DMS 273 treated with DMSO at 0.1 percent for 48 hours (cell line): ENCODE measurements around the gene ALDH1A2.

Source experiments
- DNase-seq: peaks from one replicate; lab custom pipeline; 2025; lab: John Stamatoyannopoulos, UW

ALDH1A2 gene

GRCh38 chr15:57994221-57995049 is 71.1 kb downstream of the ALDH1A2 start:
- no peak for DNase-seq

GRCh38 chr15:57993409-57994145 is 71.9 kb downstream of the ALDH1A2 start:
- no peak for DNase-seq

GRCh38 chr15:57992761-57993355 is 72.7 kb downstream of the ALDH1A2 start:
- no peak for DNase-seq

- no peak for DNase-seq
These were observed 92.0 kb downstream of the ALDH1A2 start for GRCh38 chr15:57973534-57973933.

GRCh38 chr15:57972864-57973263 is 92.6 kb downstream of the ALDH1A2 start:
- no peak for DNase-seq

- DNase-seq = no peak
These were observed 95.5 kb downstream of the ALDH1A2 start for GRCh38 chr15:57969996-57970395.

- DNase-seq = no peak
These were observed 96.2 kb downstream of the ALDH1A2 start for GRCh38 chr15:57969355-57969754.

- DNase-seq = no peak
These were observed 102.6 kb downstream of the ALDH1A2 start for GRCh38 chr15:57962887-57963286.

GRCh38 chr15:57961919-57962318 is 103.6 kb downstream of the ALDH1A2 start:
- no peak for DNase-seq

GRCh38 chr15:57957113-57957512 is 108.4 kb downstream of the ALDH1A2 start:
- no peak for DNase-seq

GRCh38 chr15:57953874-57954273 is 111.6 kb downstream of the ALDH1A2 start:
- DNase-seq = no peak

- no peak for DNase-seq
These were observed 114.1 kb downstream of the ALDH1A2 start for GRCh38 chr15:57951328-57951932.

GRCh38 chr15:57950381-57950946 is 115.0 kb downstream of the ALDH1A2 start:
- no peak for DNase-seq

GRCh38 chr15:57949374-57949943 is 116.1 kb downstream of the ALDH1A2 start:
- no peak for DNase-seq

- no peak for DNase-seq
These were observed 116.9 kb downstream of the ALDH1A2 start for GRCh38 chr15:57948351-57949289.

- DNase-seq = no peak
These were observed 117.7 kb downstream of the ALDH1A2 start for GRCh38 chr15:57947781-57948180.

- DNase-seq = no peak
These were observed 118.2 kb downstream of the ALDH1A2 start for GRCh38 chr15:57947282-57947681.

- DNase-seq = no peak
These were observed 118.9 kb downstream of the ALDH1A2 start for GRCh38 chr15:57946491-57947048.

GRCh38 chr15:57945616-57946015 is 119.9 kb downstream of the ALDH1A2 start:
- no peak for DNase-seq

GRCh38 chr15:57943754-57944420 is 121.6 kb downstream of the ALDH1A2 start:
- no peak for DNase-seq
